ENCODE measurements around the gene MIPOL1.

DNA sequence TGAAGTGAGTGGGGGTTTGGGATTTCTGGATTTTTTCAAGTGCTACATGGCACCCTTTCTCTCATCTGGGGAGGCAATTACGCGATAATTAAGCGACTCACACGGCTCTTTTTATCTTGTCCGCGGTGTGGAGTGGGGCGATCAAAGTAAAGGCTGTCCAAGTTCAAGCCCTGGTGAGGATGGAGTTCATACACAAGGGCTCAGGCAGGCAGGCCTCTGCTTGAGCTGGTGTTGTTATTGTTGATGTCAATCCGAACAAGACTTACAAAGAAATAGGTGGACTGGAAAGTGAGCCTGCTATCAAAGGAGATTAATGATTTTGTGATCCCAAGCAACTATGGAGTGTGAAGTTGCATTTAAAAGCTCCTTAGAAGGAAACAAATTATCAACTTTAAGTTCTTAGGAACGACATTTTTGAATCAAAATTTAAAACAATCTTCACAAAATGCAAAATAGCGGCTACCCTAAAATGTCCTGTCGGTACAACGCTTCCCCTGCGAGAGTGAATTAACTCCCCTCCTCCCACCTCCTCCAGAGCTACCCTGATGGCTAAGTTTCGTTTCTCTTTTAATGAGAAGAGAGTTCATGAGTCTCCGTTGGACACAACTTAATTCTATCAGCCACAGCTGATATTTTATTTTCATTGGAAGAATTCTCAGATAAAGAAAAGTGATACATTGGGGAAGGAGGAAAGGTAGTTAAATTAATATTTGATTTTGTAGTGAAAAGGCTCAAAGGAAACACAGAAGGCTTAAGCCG, 391.4 kb downstream of the MIPOL1 start:
- TF ChIP-seq, protein P1, sequence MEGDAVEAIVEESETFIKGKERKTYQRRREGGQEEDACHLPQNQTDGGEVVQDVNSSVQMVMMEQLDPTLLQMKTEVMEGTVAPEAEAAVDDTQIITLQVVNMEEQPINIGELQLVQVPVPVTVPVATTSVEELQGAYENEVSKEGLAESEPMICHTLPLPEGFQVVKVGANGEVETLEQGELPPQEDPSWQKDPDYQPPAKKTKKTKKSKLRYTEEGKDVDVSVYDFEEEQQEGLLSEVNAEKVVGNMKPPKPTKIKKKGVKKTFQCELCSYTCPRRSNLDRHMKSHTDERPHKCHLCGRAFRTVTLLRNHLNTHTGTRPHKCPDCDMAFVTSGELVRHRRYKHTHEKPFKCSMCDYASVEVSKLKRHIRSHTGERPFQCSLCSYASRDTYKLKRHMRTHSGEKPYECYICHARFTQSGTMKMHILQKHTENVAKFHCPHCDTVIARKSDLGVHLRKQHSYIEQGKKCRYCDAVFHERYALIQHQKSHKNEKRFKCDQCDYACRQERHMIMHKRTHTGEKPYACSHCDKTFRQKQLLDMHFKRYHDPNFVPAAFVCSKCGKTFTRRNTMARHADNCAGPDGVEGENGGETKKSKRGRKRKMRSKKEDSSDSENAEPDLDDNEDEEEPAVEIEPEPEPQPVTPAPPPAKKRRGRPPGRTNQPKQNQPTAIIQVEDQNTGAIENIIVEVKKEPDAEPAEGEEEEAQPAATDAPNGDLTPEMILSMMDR (IDR thresholded peaks at IDR 0.05) = no peak
- no peak for TF ChIP-seq POLR2A (IDR thresholded peaks at IDR 0.05)
